GM12873 (cell line): ENCODE results near the gene CST7.

Experiments
- TF ChIP-seq, protein P1 (sequence below): IDR thresholded peaks from 2 replicates; pipeline ENCODE4 v1.5.1; 2012; ENCODE audit warnings: low read depth, mild to moderate bottlenecking, moderate library complexity, low read length, control low read depth; ENCODE audit not compliant: insufficient read depth; ENCODE audit errors: missing control alignments

CST7 gene

DNA sequence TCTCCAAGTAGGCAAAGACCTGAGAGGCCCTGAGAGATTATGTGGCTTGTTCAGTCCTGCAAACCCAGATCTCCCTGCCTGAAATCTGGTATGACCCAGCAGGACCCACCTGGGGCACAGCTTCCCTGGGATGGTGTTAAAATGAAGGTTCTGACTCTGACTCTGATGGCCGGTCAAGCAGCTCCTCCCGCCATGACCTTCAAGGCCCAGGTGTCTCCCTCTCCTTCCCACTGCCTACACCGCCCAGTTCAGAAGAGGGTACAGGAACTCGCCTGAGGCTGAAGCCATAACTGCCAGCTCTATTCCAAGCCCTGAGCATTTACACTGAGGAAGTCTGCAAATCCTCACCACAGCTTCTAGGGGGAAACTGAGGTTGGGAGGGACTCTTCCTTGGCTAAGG lies 5.9 kb upstream of the CST7 start:
- TF ChIP-seq, protein P1, sequence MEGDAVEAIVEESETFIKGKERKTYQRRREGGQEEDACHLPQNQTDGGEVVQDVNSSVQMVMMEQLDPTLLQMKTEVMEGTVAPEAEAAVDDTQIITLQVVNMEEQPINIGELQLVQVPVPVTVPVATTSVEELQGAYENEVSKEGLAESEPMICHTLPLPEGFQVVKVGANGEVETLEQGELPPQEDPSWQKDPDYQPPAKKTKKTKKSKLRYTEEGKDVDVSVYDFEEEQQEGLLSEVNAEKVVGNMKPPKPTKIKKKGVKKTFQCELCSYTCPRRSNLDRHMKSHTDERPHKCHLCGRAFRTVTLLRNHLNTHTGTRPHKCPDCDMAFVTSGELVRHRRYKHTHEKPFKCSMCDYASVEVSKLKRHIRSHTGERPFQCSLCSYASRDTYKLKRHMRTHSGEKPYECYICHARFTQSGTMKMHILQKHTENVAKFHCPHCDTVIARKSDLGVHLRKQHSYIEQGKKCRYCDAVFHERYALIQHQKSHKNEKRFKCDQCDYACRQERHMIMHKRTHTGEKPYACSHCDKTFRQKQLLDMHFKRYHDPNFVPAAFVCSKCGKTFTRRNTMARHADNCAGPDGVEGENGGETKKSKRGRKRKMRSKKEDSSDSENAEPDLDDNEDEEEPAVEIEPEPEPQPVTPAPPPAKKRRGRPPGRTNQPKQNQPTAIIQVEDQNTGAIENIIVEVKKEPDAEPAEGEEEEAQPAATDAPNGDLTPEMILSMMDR = no peak

DNA sequence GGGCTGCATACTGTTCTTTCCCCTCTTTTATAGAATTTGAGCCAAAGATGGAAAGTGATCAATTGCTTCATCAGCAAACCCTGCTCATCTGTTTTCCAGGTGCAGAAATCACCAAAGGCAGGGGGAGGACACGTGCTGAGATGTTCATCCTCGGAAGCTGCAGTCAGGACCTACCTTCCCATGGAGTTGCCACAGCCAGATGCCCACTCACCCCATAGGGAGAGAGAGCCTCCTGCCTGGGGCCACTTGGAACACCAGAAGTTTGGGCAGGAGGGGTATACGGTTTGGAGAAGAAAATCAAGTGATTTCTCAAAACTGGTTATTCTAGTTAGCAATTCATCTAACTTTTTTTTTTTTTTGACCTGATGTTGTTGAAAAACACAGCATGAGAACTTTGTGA lies 5.3 kb upstream of the CST7 start:
- TF ChIP-seq, protein P1 = no peak

DNA sequence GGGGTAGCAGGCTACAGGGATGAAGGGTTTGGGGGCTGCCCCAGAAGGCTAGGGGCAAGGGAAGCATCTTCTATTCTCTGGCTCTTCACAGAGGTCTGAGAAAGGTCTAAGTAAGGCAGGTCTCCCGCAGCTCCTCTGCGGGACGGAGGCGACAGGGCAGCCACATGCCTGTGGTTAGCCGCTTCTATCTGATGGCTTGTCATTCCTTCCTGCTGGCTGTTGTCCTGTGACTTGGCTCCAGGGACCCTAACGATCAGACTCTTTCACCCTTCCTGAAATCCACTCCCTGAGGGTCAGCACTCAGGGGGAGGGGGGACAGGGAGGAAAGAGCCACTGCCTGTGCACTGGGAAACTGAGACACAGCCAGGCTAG lies 673 bp downstream of the CST7 start:
- TF ChIP-seq, protein P1 = no peak

DNA sequence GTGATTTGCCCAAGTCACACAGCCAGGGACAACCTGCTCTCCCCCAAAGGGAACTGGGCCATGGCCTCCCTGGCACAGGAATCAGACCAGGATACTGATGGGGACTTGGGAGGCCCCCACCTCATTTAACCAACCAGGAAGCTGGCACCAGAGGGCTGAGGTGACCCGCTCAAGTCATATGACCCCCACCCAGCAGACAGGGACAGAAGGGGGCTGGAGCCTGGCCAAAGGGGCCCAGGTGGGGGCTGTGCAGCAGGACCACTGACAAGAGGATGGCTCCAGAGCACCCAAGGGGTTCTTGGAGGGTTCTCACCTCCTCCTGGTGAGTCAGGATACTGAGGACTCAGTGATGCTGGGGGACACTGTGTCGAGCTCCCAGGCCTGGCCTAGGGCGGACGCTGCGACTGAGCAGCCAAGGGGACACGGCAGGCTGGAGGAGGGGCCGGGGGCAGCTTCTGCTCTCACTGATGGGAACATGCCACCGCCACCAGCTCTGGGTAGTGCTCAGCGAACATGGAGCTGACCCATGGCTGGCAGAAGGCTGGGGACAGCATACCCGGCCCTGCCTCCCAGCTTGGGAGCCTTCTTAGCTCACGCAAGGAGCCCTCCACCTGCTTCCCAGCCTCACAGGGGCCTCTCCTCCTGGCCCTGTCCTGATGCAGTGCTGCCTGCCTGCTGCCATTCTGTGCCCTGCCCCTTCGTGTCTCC lies 1.2 kb downstream of the CST7 start:
- TF ChIP-seq, protein P1 = no peak

DNA sequence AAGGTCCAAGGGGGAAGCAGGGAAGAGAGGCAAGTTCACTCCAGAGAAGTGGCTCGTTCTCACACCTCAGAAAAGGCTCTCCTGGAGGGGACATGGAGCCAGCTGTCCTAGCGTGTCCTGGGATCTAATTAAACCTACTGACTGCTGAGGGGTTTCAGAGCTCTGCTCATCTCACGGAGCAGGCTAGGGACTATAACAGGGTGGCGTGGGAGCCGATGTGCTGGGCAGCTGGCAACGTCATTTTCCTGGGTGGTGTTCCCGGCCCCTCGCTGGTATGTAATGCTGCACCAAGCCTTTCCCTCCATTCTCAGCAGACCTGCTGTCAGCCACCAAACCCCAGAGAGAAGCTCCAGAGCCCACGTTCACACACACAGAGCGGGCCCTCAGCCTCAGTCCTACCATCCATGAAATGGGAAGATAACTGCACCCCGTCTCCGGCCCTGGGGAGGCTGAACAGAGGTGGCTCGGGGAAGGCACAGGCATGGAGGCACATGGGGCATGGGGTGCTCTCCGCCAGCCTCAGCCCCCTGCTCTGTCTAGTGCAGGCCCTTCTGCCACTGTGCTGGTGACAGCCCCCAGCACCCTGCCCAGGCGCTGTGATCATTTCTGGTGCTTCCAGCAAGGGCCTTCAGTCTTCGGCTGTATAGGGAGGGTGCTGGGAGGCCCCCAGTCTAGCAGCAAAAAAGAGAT lies 1.9 kb downstream of the CST7 start:
- TF ChIP-seq, protein P1 = no peak

DNA sequence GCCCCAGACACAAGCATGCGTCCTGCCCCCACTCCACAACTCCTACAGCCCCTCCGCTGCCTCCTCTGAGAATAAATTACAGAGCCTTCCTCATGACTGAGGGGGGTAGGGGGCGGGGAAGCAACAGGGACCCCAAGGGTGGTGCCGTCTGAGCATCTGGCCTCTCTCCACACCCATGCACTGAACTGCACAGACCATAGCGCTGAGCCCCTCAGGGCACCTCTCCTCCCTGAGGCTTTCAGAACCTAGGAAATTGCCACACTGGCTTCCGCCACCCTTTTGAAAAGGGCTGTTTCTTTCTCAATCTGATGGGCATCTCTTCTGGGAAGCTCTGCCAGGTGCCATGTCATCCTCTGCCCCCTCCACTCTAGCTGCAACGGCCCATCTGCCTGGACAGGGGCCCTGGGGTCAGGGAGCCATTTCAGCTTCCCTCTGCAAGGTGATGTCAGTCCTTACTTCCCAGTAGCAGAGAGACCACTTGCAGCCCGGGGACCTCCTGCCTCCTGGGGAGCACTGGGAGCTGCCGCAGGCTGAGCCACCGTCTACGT lies 2.5 kb downstream of the CST7 start:
- TF ChIP-seq, protein P1 = no peak

DNA sequence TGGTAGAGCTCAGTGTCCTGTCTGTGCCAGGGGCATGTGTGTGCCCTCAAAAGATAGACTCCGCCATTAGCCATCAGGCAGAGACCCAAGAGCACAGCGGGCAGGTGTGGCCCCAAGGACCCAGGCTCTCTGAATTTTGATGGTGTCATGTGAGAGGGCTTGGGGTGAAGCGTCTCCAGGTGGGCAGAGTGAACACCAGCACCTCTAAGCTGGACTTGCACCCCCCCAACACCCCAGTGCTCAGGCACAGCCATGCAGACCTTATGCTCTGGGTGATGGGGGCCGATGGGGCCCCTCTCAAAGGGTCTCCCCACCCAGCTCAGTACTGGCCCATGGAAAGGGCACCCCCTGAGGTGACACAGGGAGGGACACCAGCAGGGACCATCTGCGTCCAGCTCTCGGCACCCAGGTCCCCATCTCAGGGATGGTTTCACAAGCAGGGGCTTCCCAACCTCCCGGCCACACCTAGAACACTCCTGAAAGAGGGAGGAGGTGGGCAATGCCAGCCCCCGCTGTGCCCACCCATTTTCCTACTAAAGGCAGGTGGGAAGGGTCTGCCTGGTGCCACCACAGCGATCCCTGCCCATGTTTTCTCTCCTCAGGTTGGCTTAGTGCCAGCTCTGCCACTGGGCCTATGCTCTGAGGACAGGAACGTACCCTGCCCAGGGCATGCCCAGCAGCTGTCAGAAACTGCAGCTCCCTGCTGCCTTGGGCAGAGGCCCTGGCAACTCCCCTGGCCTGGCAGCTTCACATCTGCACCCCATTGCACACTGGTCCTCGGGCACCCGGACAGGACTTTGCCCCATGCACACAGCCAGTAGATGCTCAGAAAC lies 3.5 kb downstream of the CST7 start:
- TF ChIP-seq, protein P1 = no peak
